SKM-1 (cell line): ENCODE data around the gene SVBP.
A peak's percentile ranks its signal among the peaks of the same experiment; 100 is the strongest.
"Not testable (repeated sequence)": the region's sequence is repeated elsewhere in the genome, so short reads cannot be mapped to it uniquely, and the experiment has no call there.

Source experiments
- DNase-seq: peaks from one replicate; lab custom pipeline; 2025; ENCODE audit not compliant: unreplicated experiment; lab: John Stamatoyannopoulos, UW

Gene SVBP

GRCh38 chr1:42816585-42817439 lies at the start of gene SVBP, which contains the start of gene ERMAP:
Gene SVBP, minus strand, starts transcription at chr1:42817397. Its CDS starts 853 bp downstream, at chr1:42816544.
Gene ERMAP, plus strand, starts transcription at chr1:42817122. Its CDS starts 13,327 bp downstream, at chr1:42830449.
- peak; percentile 69 for DNase-seq

DNA sequence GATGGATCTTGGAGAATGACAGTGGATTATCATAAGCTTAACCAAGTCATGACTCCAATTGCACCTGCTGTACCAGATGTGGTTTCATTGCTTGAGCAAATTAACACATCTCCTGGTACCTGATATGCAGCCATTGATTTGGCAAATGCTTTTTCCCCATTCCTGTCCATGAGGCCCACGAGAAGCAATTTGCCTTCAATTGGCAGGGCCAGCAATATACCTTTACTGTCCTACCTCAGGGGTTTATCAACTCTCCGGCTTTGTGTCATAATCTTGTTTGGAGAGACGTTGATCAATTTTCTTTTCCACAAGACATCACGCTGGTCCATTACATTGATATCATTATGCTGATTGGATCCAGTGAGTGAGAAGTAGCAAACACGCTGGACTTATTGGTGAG lies 49.4 kb upstream of the SVBP start:
- no peak for DNase-seq

DNA sequence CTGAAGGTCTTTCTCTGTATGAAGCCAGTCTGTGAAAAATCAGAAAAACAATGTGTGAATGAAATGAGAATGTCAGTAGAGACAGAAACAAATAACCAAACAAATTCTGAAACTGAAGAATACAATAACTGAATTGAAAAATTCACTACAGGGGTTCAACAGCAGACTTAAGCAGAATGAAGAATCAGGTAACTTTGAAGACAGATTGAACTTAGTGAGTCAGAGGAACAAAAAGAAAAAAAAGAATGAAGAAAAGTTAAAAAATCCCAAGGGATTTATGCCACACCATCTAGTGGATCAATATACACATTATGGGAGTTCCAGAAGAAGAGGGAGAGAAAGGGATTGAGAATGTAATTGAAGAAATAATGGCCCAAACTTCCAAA lies 43.8 kb upstream of the SVBP start:
- no peak for DNase-seq

GRCh38 chr1:42860339-42861013 lies 43.3 kb upstream of the SVBP start:
- DNase-seq: no peak

- not testable (repeated sequence) for DNase-seq
Measured at GRCh38 chr1:42859366-42859765, 42.2 kb upstream of the SVBP start.

DNA sequence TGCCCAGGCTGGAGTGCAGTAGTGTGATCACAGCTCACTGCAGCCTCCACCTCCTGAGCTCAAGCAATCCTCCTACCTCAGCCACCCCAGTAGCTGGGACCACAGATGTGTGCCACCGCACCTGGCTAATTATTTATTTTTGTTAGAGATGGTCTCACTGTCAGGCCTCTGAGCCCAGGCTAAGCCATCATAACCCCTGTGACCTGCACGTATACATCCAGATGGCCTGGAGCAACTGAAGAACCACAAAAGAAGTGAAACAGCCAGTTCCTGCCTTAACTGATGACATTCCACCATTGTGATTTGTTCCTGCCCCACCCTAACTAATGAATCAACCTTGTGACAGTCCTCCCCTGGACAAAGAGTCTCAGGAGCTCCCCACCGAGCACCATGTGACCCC lies 39.4 kb upstream of the SVBP start:
- not testable (repeated sequence) for DNase-seq

DNA sequence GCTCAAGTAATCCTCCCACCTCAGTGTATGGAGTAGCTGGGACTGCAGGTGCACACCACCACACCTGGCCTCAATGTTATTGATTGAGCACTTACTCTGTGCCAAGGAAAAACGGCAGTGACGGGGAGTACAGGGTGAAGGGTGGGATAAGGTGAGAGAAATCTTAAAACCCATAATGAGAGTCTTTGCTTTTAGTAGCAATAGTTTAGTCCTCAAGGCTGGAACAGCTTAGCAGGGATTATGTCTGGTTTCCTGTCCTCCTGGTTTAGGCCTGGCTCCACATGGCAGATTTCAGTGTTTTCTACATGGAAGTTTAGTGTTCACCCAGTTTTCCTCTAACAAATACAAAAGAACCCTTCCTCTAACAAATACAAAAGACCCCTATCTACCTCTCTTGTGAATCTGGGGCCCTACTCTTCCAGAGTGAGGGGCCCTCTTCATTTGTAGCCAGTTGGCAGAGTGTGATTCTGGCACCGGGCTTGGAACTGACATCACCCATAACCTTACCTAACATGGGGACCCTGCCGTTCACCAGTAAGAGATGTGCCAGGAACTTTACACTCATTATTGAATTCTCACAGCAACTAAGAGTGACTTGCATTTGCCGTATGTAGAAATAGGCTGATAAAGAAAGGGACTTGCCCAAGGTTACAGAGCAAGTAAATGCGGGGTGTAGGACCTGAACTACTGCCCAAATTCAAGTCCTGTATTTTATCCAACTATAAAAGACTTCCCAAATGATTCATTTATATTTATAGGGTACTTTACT lies 36.1 kb upstream of the SVBP start:
- no peak for DNase-seq

GRCh38 chr1:42852608-42852980 lies 35.4 kb upstream of the SVBP start:
- no peak for DNase-seq

GRCh38 chr1:42851960-42852607 lies 34.9 kb upstream of the SVBP start:
- no peak for DNase-seq

DNA sequence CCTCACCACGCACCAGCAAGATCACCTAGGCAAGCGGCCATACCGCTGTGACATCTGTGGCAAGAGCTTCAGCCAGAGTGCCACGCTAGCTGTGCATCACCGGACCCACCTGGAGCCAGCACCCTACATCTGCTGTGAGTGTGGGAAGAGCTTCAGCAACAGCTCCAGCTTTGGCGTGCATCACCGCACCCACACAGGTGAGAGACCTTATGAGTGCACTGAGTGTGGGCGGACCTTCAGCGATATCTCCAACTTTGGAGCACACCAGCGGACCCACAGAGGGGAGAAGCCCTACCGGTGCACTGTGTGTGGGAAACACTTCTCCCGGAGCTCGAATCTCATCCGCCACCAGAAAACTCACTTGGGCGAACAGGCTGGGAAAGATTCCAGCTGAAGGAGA lies 34.2 kb upstream of the SVBP start:
- DNase-seq: no peak

- no peak for DNase-seq
Measured at GRCh38 chr1:42849944-42850343, 32.7 kb upstream of the SVBP start.

DNA sequence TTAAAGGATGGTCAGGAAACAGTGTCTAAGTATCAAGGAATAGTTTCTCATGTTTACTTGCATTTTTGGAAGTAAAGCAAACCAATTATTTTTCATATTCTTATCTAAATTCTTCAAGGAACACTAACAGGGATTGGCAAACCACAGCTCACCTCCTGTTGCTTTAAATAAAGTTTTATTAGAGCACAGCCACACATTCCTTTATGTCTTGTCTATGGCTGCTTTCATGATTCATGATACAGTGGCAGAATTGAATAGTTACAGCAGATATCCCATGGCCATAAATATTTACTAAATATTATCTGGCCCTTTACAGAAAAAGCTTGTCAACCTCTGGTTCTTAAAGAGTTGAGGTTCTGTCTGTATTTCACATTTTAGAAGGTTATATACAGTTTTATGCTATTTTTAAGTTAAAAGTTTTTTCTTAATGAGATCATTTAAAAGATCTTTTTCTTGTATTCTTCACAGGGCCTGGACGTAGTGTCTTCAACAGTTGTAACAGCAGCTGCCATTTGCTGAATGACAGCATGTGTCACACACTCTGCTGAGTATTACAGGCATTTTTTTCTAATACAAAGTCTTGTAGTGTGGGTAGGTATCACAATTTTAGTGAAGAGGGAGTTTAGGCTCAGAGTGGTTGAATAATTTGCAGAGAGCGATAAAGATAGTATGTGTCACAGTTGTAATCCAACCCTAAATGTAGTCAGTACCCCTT lies 31.8 kb upstream of the SVBP start:
- no peak for DNase-seq

DNA sequence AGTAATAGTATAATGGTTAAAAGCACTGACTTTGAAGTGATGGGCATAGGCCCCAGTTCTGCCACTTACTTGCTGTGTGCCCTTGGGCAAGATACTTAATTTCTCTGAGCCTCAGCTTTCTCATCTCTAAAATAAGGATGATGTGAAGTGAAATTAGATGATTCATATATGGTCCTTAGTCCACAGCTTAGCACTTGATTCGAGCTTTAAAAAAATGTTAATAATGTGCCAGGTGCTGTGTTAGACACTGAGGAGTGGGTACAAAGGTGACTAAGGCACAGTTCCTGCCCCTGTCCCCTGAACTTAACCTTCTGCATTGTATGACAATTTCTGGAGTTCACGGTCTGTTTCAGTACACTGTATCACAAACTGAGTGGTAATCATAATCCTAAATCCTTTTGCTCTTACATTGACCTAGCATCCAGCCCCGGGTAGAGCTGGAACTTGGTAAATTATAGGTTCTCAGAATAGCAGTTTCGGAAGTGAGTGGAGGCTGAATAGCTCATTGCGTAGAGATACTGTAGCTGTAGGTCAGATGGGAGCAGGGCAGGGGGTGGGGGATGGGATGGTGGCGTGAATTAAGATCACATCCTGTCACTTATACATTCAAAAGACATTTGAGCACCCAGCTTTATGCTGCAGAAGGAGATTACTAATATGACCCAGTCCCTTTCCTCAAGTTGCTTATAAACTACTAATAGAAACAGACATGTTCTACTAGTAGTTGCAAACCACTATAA lies 30.7 kb upstream of the SVBP start:
- DNase-seq: no peak

DNA sequence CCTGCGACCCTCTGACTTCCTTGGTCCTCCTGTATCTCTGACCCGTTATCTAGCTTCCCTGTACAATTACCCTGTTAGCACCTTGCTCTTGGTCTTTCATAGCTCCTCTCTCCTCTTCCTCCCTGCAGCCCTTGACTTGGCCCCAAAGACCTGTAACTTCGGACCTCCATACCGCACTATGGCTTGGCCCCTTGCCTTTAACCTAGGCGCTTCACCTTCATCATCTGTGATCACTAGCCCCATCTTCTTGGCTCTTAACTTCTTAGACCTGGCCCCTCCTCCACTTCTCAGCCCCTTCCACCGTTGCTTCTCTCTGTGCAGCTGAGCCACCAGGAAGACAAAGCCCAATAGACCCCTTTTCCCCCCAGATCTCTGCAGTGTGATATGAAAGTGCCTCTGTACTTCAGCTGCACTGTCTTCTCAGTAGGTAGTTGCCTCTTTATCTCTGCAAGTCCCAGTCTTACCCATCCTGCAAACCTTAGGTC lies 30.0 kb upstream of the SVBP start:
- no peak for DNase-seq

- peak; percentile 95 for DNase-seq
Measured at GRCh38 chr1:42846257-42847110, 29.3 kb upstream of the SVBP start, which contains the start of gene ZNF691. Gene ZNF691, plus strand, starts transcription at chr1:42846613. Its CDS starts 3,046 bp downstream, at chr1:42849659.

- DNase-seq: no peak
Measured at GRCh38 chr1:42845866-42846256, 28.7 kb upstream of the SVBP start.

DNA sequence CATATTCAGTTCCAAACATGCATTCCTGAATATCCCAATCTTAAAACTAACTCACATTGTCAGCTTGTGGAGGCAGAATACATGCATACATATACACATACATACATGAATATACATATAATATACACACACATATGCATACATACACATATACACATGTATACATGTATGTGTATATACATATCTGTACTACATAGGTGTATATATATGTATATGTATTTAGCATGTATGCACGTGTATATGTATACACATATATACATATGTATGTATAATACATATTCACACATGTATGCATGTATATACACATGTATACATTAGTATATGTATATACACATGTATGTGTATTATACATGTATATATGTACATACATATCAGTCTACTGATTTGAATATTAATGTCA lies 28.0 kb upstream of the SVBP start:
- DNase-seq: no peak

- no peak for DNase-seq
Measured at GRCh38 chr1:42844592-42845140, 27.5 kb upstream of the SVBP start.
